NCI-H82 (cell line): Measurements from ENCODE around the gene ZNF26.
"Not testable (repeated sequence)": the region's sequence is repeated elsewhere in the genome, so short reads cannot be mapped to it uniquely, and the experiment has no call there.

Source experiments
- DNase-seq: peaks from one replicate; lab custom pipeline; 2025; lab: John Stamatoyannopoulos, UW

ZNF26 gene

GRCh38 chr12:132955094-132956010 is 30.8 kb upstream of the ZNF26 start:
- DNase-seq = peak; percentile 84

GRCh38 chr12:132956011-132956788 is 30.0 kb upstream of the ZNF26 start, which contains the start of gene ZNF605:
ZNF605 (minus strand) TSS chr12:132956306; CDS start chr12:132945635, 10,671 bp downstream.
- DNase-seq = peak; percentile 96

- DNase-seq = not testable (repeated sequence)
These were observed 24.4 kb upstream of the ZNF26 start for GRCh38 chr12:132961790-132962189.

GRCh38 chr12:132963947-132964346 is 22.2 kb upstream of the ZNF26 start:
- DNase-seq = peak; percentile 45

GRCh38 chr12:132965796-132966195 is 20.4 kb upstream of the ZNF26 start:
- no peak for DNase-seq

GRCh38 chr12:132966676-132967415 is 19.3 kb upstream of the ZNF26 start:
- no peak for DNase-seq

GRCh38 chr12:132967736-132968135 is 18.4 kb upstream of the ZNF26 start:
- no peak for DNase-seq

- DNase-seq = no peak
These were observed 13.8 kb upstream of the ZNF26 start for GRCh38 chr12:132972374-132972773.

- DNase-seq = peak; percentile 71
These were observed 9.3 kb upstream of the ZNF26 start for GRCh38 chr12:132976870-132977269.

- DNase-seq = peak; percentile 46
These were observed 688 bp downstream of the ZNF26 start for GRCh38 chr12:132986885-132987225.

- no peak for DNase-seq
These were observed 12.6 kb downstream of the ZNF26 start for GRCh38 chr12:132998741-132999140.

- no peak for DNase-seq
These were observed 24.6 kb downstream of the ZNF26 start for GRCh38 chr12:133010657-133011297.

- DNase-seq = no peak
These were observed 37.4 kb downstream of the ZNF26 start for GRCh38 chr12:133023566-133023965.

- no peak for DNase-seq
These were observed 40.8 kb downstream of the ZNF26 start for GRCh38 chr12:133026996-133027395.

GRCh38 chr12:133037207-133038005 is 51.2 kb downstream of the ZNF26 start, which contains the start of gene ZNF84:
ZNF84 (plus strand) TSS chr12:133037509; CDS start chr12:133041468, 3,959 bp downstream.
- peak; percentile 98 for DNase-seq

GRCh38 chr12:133038118-133038709 is 52.0 kb downstream of the ZNF26 start:
- DNase-seq = peak; percentile 21

GRCh38 chr12:133046698-133047097 is 60.5 kb downstream of the ZNF26 start:
- DNase-seq = no peak

GRCh38 chr12:133057446-133057845 is 71.3 kb downstream of the ZNF26 start:
- no peak for DNase-seq

- no peak for DNase-seq
These were observed 72.3 kb downstream of the ZNF26 start for GRCh38 chr12:133058203-133059113.
